GM19238 (cell line): ENCODE measurements around the gene CCDC68.
"Not testable (repeated sequence)": the region's sequence is repeated elsewhere in the genome, so short reads cannot be mapped to it uniquely, and the experiment has no call there.

Experiments
- DNase-seq: peaks from one replicate; pipeline ENCODE4 v3.0.0; 2011; ENCODE audit warnings: low spot score; ENCODE audit not compliant: insufficient read length

The CCDC68 gene

DNA sequence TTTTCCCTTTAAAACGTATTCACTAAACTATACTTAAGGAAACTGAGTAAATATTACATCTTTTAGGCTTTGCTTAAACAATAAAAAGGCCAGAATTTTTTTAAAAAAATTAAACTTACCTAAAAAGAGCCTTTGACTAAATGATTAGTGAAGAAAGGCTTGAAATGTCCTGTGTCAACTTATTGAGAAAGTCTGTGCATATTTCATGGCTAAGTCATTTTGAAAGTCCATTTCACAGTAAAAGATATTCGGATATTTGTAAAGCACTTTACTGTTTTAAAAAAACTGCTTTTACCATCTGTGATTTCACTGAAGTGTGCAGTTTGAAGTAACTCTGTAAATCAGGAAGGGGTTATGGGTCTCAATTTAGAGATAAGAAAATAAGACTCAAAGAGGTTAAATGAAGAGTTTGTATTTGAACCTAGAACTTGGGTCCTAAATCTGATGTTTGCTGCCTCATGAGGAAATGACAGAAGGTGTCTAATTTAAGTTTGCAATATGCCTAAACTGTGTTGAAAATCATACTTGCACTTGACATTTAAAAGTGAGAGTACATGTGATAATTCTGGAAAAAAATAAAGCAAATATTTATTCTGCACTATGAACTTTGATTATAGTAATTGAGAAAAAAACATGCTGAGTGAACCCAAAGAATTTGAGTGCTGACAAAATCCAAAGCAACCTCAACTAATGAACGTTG lies 80.5 kb downstream of the CCDC68 start:
- DNase-seq, result no peak

DNA sequence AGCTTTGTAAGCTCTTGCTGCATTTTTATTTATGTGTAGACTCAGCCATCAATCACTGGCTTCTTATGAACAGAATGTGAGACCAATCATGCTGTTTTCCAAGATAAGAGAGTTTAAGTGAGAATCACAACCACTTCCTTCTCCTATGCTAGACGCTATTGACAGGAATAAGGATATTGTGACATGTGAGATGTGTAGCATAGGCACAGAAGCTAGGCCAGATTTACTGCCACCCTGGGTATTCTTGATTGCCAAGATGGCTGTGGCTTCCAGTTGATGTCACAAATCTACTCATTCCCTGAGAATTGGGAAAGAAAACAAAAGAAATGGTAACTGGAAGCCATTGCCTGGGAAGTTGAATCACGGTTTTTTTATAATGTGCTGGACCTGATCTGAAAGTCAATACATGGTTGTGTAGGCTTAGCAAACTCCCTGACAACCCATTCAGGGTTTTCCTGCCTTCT lies 81.1 kb downstream of the CCDC68 start:
- DNase-seq, result no peak

DNA sequence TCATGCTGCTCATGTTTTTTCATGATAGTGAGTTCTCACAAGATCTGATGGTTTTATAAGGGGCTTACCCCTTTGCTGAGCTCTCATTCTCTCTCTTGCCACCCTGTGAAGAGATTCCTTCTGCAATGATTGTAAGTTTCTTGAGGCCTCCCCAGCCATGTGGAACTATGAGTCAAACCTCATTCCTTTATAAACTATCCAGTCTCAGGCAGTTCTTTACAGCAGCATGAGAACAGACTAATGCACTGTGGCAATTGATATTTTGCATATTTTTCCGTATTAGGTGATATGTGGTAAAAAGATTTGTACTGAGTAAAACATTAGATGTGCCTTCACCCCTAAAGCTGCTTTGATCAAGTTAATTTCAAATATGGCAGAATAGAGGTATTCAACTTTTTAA lies 82.2 kb downstream of the CCDC68 start:
- DNase-seq, result no peak

DNA sequence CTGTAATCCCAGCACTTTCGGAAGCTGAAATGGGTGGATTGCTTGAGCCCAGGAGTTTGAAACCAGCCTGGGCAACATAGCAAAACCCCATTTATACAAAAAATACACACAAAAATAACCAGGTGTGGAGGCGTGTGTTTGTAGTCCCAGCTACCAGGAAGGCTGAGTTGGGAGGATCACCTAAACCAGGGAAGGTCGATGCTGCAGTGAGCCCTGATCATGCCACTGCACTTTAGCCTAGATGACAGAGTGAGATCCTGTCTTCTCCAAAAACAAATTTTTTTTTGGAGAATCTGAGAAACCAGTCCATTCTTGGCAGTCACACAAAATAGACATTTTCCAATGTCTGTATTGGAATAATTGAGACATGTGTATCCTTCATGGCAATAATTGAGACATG lies 84.2 kb downstream of the CCDC68 start:
- no peak for DNase-seq

DNA sequence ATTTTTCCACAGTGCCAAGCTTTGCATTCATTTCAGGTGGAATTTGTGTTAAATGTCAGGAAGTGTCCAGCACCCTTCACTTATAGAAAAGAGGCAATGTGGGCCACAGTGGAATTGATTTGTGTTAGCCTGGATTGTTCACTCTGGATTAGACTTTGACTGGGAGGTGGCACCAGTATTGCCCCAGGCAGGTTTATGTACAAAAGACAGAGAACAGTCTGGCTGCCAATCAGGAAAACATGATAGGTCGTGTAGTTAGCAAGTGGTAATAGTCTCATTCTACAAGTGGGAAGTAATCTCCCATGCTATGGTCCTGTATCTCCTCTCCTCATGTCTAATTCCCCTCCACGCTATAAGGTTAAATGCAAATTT lies 85.4 kb downstream of the CCDC68 start:
- DNase-seq, result no peak

DNA sequence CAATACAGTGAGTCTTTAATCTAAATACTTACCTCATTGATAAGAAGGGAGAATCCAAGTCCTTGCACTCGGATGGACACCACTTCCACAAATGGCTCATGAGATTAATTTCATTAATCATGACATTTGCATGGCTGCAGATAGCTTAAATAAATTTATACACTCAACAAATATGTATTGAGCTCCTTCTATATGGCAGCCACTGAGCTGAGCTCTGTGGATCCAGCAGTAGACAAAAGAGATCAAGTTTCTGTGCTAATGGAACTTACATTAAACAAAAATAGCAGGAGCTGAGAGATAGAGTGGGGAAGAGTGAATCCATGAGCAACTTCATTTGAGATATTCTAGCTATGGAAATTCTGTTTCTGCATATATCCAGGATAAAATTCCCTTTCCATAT lies 86.6 kb downstream of the CCDC68 start:
- DNase-seq, result no peak

DNA sequence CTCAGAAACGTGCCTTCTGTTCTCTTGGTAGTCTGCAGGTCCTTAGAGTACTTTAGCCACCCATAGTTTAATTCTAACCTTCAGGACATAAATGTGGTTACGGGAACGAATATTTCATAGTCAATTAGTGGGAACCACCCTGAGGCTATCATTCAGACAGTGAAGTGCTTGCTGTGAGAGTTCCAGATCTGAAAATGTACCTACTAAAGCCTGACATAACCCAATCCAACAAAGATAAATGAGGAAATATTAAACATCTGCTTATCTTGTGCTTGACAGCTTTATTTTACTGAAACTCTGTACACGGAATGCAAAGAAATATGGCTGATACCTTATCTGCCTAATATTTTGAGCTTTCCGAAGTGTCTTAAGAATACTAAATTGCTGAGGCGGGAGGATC lies 88.0 kb downstream of the CCDC68 start:
- DNase-seq, result no peak

DNA sequence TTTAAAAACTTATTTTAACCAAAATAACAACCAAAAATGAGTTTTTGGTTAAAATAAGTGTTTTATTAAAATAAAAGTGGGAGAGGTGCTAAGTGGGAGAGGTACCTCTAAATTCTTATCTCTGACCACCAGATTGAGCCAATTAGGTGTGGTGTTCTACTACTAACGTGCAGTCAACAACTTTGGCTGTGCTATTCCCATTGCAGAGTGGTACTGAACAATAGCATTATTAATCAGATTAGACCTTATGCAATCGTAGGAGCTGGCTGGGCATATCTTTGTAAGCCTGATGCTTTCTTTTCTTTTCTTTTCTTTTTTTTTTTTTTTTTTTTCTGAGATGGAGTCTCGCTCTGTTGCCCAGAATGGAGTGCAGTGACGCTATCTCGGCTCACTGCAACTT lies 92.1 kb downstream of the CCDC68 start:
- no peak for DNase-seq

DNA sequence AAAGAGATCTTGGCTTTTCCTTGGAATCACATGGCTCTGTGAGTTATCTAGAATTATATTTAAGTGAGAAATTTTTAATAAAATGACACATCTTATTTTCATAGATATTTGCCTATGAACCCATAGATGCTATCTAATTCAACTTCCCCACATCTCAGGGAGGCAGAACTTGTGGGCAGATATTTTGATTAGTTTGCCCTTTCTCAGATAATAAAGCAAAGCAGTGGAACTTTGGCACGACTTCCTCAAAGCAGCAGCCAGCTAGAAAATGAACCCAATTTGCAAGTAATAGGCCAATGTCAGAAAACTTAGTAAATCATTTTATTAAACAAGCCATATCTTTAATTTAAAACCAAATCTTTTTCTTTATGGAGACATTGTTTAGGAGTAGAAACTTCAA lies 98.3 kb downstream of the CCDC68 start:
- no peak for DNase-seq

DNA sequence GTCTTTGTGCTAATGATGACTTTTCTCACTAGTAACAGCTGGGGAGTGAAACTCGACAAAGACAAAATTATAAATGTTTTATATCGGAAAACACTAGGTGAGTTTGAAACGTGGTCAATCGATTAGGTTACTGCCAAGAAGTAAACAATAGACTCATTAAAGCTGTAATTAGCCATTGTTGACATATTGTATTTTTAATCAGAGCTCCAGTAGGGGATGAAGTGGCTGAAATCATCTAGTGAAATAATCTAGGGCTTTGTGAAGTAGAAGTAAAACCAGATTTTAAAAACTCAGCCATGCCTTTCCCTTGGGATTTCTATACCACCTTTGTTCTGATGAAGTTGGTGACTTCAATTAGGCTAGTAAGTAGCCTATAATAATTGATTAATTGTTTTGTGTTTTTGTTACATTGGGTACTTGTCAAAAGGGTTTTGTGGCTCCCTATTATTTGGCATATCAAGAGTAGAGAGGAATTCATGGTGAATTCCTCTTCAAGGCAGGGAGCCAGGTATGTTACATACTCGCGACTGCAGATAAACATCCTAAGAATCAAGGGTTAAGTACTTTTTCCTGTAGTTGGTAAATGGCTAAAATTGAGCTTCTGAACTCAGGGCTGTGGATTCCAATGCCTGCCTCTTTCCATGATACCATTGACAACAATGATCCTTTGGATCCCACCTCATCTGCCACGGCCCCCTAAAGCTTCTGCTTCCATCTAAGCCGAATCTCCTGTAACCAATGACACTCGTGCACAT lies 99.4 kb downstream of the CCDC68 start:
- DNase-seq, result no peak

DNA sequence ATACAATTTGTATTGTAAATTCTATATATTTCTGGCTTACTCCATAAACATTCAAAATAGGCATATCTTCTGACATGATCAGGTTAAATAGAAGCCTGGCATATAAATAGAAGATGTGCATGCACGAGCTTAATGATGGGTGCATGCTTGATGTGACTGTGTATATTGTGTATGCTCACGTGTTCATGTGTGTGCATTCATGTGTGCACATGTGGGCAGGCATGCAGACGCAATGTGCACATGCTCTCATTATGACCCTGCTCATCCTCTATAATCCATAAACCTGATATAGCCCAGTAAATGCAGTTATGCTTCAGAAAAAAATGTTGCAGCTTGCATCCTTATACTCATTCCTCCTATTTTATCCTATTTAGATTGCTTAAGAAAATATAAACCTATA lies 101.8 kb downstream of the CCDC68 start:
- DNase-seq, result no peak

DNA sequence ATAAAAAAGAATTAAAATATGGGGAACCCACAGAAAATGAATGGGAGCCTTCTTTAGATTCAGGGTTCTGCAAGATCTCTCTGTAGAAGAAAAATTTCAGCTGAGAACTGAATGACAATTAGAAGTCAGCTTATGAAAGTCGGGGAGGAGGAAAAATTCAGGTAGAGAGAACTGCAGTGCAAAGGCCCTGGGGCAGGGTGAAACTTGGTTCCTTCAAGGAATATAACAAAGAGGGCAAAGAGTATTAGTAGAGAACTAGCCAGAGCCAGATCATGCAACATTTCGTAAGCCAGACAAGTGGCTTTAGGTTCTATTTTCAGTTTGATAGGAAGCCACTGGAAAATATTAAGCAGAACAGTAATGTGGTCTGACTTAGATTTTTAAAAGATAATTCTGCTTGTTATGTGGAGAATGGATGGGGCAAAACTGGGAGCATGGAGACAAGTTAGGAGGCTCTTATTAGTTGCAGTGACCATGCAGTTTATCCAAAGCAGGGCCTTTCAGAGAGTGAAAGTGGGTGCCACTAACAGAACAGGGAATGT lies 103.1 kb downstream of the CCDC68 start:
- DNase-seq, result no peak

DNA sequence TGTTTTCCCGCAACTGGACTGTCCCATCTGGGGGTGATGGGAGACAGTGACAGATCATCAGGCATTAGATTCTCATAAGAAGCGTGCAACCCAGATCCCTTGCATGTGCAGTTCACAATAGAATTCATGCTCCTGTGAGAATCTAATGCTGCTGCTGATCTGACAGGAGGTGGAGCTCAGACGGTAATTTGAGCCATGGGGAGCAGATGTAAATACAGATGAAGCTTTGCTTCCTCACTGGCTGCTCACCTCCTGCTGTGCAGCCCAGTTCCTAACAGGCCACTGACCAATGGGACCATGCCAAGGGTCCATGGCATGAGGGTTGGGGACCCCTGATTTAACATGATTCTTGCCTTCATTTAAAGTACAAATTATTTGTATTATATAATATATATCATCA lies 104.2 kb downstream of the CCDC68 start:
- not testable (repeated sequence) for DNase-seq

DNA sequence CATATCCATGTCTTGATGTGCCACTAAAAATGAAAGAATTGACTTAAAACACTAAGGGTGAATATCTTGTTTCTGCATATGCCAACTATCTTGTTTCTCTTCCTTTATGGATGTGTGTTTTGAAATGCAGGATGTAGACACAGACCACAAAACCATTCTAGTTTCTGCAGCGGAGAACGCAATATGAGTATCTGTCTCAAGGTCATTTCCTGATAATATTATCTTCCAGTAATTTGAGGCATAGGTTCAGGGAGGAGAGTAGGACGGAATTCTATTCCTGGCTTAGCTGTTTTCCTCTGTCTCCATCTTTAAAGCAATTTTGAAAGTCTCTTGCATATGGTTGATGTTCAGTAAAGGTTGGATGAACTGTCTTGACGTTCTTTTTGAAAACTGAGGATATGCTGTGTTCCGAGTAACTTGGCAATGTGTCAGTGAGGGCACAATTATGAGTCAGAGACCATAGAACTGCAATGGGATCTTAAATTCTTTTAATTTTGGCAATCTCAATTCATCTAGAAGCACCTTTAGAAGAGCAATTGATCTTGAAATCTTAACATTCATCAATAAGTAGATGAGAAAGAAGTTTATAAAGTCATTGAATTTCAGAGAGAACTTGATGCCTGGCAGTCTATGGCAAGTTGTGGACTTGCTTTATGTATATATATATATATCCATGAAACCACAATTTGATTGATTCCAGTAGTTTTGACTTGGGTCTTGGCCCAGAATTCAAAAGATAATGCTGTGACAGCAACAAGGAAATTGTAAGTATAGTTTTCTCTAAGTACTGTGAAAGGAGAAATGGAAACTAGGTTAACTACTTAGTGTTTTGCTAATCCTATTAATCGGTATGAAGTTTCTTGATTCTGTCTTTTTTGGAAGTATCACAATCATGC lies 106.2 kb downstream of the CCDC68 start:
- DNase-seq, result no peak
